Heart left ventricle (tissue), 13 donors: ENCODE results near the gene FBXO38.

Experiments
- POLR2A ChIP-seq, 2 donors: fragments of 450-650 bp; IDR thresholded peaks; one replicate each; pipeline ENCODE4 v1.6.1; 2017; ENCODE audit warnings: antibody characterized with exemption in 2 of 2, mild to moderate bottlenecking in 2 of 2, moderate library complexity in 2 of 2
- TF ChIP-seq, protein P1 (sequence below), 12 donors: fragments of 200-600 bp; sonication (generic) in 4 of 12; IDR thresholded peaks; one replicate each; pipeline versions ENCODE4 v1.5.0 to v1.8.0; 2018 to 2022; ENCODE audit warnings: antibody characterized with exemption in 12 of 12, mild to moderate bottlenecking in 5 of 12
- donor health status: ischemic (EF 13 %, LVEDD 7.1; RV severe dilation, severe dysfunction).
- donor health status: DM: no; HTN: yes; CAD: no.
- donor health status: DM: no; HTN: no; CAD: no.
- donor health status: ischemic (EF 25% LVEDD 6.9; RV normal size, moderate dysfunction).
- donor health status: ischemic (EF 25% LVEDD 5.7; RV mildly dilated, moderate dysfunction).
- donor health status: ischemic (EF 35%, LVEDD 5.7; RV mildly dilated, moderate dysfunction).
- donor health status: nonischemic (EF 11% LVEDD 7.7; RV severe dilation, severe dysfunction).
- donor health status: DM: yes; HTN: yes; CAD: no.
- donor health status: PGD.
- donor health status: ischemic (EF 29% LVEDD 5.4; RV normal size, mild dysfunction).
- donor health status: nonischemic (EF 23%, LVEDD 6.1; RV moderate dilation, normal function).

- TF ChIP-seq, protein P1, sequence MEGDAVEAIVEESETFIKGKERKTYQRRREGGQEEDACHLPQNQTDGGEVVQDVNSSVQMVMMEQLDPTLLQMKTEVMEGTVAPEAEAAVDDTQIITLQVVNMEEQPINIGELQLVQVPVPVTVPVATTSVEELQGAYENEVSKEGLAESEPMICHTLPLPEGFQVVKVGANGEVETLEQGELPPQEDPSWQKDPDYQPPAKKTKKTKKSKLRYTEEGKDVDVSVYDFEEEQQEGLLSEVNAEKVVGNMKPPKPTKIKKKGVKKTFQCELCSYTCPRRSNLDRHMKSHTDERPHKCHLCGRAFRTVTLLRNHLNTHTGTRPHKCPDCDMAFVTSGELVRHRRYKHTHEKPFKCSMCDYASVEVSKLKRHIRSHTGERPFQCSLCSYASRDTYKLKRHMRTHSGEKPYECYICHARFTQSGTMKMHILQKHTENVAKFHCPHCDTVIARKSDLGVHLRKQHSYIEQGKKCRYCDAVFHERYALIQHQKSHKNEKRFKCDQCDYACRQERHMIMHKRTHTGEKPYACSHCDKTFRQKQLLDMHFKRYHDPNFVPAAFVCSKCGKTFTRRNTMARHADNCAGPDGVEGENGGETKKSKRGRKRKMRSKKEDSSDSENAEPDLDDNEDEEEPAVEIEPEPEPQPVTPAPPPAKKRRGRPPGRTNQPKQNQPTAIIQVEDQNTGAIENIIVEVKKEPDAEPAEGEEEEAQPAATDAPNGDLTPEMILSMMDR (IDR thresholded peaks at IDR 0.05): no peak
- TF ChIP-seq POLR2A (IDR thresholded peaks at IDR 0.05): no peak
Measured at GRCh38 chr5:148343046-148343407, 40.7 kb upstream of the FBXO38 start.
